DMS53 (cell line): Measurements from ENCODE around the gene THADA.

Source experiments
- DNase-seq: peaks from one replicate; lab custom pipeline; 2025; lab: John Stamatoyannopoulos, UW

The THADA gene

DNA sequence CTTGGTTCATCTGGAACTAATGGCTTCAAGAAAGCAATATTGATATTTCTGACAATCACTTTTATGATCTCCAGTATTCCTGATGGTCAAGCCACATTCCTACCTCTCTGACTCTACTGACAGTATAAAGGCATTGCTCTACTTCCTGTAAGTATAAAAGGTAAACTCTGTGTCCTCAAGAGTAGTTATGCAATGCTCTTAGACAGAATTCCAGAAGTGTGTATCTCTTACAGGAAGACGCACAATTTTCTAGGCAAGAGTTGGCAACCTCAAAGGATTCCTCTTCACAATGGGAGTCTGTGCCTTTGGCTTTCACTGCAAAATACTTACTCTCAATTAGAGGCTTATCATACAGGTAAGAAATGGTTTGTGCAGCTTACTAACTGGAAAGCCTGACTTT lies 100.1 kb downstream of the THADA start:
- no peak for DNase-seq

DNA sequence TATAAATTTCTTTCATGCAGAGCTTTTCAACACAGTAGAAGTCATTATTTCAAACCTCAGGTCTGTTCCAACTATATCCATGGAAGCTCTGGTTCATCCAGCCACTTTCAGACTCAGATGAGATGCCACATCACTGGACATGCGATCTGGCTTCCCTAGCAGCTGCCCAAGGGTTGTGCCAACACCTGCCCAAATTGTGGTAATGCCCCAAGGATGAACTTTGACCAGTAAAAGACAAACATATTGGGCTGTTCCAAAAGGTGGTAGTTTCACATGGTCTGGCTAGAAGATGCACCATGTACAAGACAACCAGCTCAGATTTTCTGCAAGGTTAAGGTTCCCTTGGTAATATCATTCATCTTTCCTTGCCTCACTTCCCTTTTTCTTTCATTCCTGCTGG lies 101.9 kb downstream of the THADA start:
- DNase-seq = peak; percentile 7

- no peak for DNase-seq
Measured at GRCh38 chr2:43491065-43491639, 104.7 kb downstream of the THADA start.

GRCh38 chr2:43490252-43490786 lies 105.5 kb downstream of the THADA start:
- DNase-seq = no peak

- no peak for DNase-seq
Measured at GRCh38 chr2:43488737-43489136, 107.1 kb downstream of the THADA start.

GRCh38 chr2:43486603-43487002 lies 109.2 kb downstream of the THADA start:
- DNase-seq = peak; percentile 8

DNA sequence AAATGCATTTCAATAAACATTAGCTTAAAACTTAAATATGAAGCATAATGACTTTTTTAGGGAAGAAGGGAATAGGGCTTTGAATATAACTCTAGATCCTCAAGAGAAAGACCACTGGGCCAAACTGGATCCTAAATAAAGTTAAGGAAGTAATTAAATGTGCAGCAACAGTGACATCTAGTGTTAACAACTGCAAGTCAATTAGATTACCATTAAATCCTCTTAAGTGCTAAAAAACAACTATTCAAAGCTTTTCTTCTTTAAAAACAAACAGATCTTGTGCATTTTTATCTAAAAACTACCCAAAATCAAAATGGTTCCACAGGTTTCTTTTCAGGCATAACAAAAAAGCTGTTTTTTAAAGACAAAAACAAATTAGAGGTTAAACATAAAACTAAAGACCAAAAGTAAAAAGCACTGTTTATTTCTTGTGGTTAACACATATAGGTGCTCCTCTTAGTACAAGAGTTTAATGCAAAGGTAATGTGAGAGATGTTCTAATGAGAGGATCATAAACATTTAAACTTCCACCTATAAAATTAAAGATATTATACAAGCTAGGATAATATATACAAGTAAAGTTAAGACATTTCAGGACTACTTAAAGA lies 111.4 kb downstream of the THADA start:
- DNase-seq = peak; percentile 86

GRCh38 chr2:43482961-43483360 lies 112.9 kb downstream of the THADA start:
- no peak for DNase-seq

GRCh38 chr2:43481927-43482542 lies 113.8 kb downstream of the THADA start:
- DNase-seq = no peak

- no peak for DNase-seq
Measured at GRCh38 chr2:43480874-43481273, 115.0 kb downstream of the THADA start.

GRCh38 chr2:43478412-43479086 lies 117.3 kb downstream of the THADA start:
- no peak for DNase-seq

GRCh38 chr2:43475922-43476321 lies 119.9 kb downstream of the THADA start:
- no peak for DNase-seq

DNA sequence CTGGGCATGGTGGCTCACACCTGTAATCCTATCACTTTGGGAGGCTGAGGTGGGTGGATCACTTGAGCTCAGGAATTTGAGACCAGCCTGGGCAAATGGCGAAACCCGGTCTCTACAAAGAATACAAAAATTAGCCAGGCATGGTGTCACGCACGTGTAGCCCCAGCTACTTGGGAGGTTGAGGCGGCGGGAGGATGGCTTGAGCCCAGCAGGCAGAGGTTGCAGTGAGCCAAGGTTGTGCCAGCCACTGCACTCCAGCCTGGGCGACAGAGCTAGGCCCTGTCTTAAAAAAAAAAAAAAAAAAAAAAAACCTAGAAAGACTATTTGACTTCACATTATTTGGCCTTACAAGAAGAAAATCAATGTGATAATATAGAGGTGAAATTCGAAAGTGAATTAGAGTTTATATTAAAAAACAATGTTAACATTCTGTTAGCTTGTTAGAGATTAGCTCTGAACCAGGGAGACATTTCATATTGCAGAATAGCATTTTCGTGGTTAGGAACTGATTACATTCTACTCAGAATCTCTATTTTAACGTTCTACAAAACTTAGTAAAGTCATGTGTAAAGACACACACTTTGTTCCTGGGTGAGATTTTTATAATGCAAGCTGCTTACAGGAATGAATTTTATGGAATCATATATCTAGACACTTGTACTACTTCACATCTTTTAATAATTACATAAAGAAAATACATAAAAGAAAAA lies 120.5 kb downstream of the THADA start:
- no peak for DNase-seq

GRCh38 chr2:43474273-43474672 lies 121.6 kb downstream of the THADA start:
- DNase-seq = no peak

- DNase-seq = no peak
Measured at GRCh38 chr2:43473767-43474166, 122.1 kb downstream of the THADA start.

DNA sequence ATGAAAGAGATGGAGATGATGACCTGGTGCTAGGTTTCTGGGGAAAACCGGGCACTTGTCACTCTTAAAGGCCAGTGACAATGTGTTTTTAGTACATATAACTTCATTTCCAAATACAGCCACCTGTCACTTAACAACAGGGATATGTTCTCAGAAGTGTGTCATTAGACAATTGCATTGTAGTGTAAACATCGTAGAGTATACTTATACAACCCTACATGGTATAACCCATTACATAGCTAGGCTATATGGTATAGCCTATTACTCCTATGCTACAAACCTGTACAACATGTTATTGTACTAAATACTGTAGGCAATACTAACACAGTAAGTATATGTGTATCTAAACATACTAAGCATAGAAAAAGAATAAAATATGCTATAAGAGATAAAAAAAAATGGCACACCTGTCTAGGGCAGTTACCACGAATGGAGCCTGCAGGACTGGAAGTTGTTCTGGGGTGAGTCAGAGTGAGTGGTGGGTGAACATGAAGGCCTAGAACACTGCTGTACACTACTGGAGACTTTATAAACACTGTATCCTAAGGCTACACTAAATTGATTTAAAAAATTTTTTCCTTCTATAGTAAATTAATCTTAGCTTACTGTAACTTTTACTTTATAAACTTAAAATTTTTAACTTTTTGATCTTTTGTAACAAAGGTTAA lies 123.2 kb downstream of the THADA start:
- peak; percentile 82 for DNase-seq

DNA sequence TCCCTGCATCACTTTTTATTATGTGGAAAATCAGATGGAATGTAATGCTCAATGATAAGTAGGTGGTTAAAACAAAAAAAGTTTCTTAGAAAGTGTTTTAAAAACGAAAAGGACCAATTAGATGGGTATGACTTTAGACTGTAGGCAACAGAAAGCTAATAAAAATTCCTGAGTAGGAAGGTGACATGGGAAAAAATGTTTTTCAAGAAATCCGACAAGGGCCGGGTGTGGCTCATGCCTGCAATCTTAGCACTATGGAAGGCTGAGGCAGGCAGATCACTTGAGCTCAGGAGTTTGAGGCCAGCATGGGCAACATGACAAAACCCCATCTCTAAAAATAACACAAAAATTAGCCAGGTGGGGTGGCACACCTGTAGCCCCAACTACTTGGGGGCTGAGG lies 126.1 kb downstream of the THADA start:
- no peak for DNase-seq

- no peak for DNase-seq
Measured at GRCh38 chr2:43469094-43469493, 126.7 kb downstream of the THADA start.

DNA sequence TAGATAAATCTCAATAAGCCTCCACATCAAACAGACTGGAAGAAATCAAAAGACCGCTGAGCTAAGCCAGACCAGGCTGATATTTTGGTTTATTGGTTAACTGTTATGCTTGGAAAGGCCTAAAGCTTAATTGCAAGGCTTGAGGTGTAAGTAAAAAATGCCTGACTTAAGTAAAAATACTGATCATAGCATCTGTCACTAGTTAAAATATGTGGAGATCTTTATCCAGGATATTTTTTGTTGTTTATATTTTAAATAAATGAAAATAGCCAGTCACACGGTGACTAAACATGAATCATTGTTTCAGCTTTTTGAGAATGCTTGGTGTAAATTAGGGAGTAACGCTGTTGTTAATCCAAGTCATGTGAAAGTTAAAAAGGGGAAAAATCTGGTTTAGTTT lies 127.9 kb downstream of the THADA start:
- no peak for DNase-seq

GRCh38 chr2:43465234-43465633 lies 130.6 kb downstream of the THADA start:
- DNase-seq = peak; percentile 12

DNA sequence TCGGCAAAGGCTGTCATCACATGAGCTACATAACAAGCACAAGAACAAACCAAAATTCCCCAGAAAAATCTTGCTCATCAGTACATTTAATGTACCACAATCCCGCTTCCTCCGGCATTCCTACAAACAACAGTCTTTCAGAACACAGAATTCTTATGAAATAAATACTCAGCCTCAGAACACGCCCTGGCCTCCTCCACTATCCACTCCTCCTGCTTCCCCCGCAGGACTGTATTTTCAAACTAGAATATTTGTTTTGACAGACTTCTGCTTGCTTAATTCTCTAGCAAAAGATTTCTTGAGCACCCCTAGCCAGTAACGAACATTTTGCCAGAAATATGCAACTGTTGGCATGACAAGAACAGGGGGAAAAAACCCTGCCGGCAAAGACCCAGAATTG lies 131.2 kb downstream of the THADA start:
- no peak for DNase-seq
